HFFc6 (cell line): ENCODE results near the gene LRR1. TPM values are rescaled to one million over a fixed set of nuclear protein-coding genes. Genes with fewer than 3 reads are reported as not detected.

Experiments used
- DNase-seq: peaks from one replicate; pipeline ENCODE4 v3.0.0-alpha.2; 2018
- H3K27ac Mint-ChIP-seq: 2 replicates; pipeline ENCODE4 v1.8.0; 2020; ENCODE audit warnings: mild to moderate bottlenecking, mixed read lengths
- H3K27me3 Mint-ChIP-seq: 2 replicates; pipeline ENCODE4 v1.8.0; 2021; ENCODE audit warnings: mild to moderate bottlenecking, moderate library complexity, mixed read lengths; ENCODE audit not compliant: insufficient read depth
- H3K36me3 Mint-ChIP-seq: 2 replicates; pipeline ENCODE4 v1.8.0; 2021; ENCODE audit warnings: low read depth, mixed read lengths
- H3K4me1 Mint-ChIP-seq: 2 replicates; pipeline ENCODE4 v1.8.0; 2020; ENCODE audit warnings: low read depth, mixed read lengths
- H3K4me3 Mint-ChIP-seq: 2 replicates; pipeline ENCODE4 v1.8.0; 2020; ENCODE audit warnings: mild to moderate bottlenecking, moderate library complexity, mixed read lengths
- H3K9me3 Mint-ChIP-seq: 2 replicates; pipeline ENCODE4 v1.8.0; 2020; ENCODE audit warnings: mild to moderate bottlenecking, mixed read lengths
- total RNA-seq, 6 experiments: library from RNA; stranded (reverse); fragmentation: NEBNext Ultra II Directional; extraction: Animal tissue kit (Norgen Biotek cat#: 25700); gene quantifications; 2 replicates in 1 of 6; 3 replicates in 5 of 6; pipeline ENCODE4 v1.2.3, GENCODE V29; 2021
- TF ChIP-seq, protein P1 (sequence below): fragments of 200-600 bp; sonication (generic); IDR thresholded peaks from 2 replicates; pipeline ENCODE4 v1.5.0; 2021; ENCODE audit warnings: antibody characterized with exemption, mild to moderate bottlenecking

The LRR1 gene
- total RNA-seq, 6 experiments from 2014 or later, result 15.2 to 26.5 (median 25.5) TPM

DNA sequence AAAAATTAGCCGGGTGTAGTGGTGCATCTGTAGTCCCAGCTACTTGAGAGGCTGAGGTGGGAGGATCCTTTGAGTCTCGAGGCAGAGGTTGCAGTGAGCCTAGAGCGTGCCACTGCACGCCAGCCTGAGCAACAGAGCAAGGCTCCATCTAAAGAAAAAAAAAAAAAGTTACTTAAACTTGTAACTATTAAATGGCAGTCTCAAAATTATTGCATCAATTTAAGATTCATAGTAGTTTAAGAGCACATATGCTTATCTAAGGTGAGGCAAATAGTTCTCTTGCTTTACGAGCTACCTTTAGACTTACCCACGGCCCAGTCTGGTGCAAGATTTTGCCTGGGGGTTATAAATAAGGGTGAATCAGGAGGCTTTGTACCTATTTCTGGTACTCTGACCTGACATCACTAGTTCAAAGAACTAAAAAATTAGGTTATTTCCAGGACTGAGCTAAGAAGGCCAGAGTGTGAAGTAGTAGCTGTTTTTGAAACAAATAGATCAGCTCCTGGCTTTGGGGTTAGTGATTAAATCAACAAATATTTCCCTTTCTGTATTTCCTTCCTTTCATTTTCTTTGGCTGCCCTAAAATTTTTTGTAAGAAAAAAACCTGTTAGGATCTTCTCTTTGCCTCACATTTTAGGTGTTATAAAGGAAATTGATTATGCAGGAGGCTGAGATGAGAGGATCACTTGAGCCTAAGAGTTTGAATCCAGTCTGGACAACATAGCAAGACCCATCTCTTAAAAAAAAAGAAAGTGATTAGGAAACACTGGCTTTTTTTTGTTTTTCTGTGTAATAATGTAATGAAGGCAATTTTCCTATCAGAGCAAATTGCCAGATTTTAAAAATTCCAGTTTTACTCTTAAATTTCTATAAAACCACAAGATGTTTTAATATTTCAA is 25.4 kb downstream of the LRR1 start:
- H3K27ac Mint-ChIP-seq, result peak overlapping the region; percentile 62
- peaks cover 16% of the 10 kb centered on the region for H3K36me3 Mint-ChIP-seq
- DNase-seq, result no peak
- H3K9me3 Mint-ChIP-seq, result no peaks in the 10 kb centered on the region
- TF ChIP-seq, protein P1, sequence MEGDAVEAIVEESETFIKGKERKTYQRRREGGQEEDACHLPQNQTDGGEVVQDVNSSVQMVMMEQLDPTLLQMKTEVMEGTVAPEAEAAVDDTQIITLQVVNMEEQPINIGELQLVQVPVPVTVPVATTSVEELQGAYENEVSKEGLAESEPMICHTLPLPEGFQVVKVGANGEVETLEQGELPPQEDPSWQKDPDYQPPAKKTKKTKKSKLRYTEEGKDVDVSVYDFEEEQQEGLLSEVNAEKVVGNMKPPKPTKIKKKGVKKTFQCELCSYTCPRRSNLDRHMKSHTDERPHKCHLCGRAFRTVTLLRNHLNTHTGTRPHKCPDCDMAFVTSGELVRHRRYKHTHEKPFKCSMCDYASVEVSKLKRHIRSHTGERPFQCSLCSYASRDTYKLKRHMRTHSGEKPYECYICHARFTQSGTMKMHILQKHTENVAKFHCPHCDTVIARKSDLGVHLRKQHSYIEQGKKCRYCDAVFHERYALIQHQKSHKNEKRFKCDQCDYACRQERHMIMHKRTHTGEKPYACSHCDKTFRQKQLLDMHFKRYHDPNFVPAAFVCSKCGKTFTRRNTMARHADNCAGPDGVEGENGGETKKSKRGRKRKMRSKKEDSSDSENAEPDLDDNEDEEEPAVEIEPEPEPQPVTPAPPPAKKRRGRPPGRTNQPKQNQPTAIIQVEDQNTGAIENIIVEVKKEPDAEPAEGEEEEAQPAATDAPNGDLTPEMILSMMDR, result no peak
- H3K4me3 Mint-ChIP-seq, result peak overlapping the region; percentile 99
- H3K27me3 Mint-ChIP-seq, result peaks cover 5% of the 10 kb centered on the region
- peaks cover 34% of the 10 kb centered on the region for H3K4me1 Mint-ChIP-seq

DNA sequence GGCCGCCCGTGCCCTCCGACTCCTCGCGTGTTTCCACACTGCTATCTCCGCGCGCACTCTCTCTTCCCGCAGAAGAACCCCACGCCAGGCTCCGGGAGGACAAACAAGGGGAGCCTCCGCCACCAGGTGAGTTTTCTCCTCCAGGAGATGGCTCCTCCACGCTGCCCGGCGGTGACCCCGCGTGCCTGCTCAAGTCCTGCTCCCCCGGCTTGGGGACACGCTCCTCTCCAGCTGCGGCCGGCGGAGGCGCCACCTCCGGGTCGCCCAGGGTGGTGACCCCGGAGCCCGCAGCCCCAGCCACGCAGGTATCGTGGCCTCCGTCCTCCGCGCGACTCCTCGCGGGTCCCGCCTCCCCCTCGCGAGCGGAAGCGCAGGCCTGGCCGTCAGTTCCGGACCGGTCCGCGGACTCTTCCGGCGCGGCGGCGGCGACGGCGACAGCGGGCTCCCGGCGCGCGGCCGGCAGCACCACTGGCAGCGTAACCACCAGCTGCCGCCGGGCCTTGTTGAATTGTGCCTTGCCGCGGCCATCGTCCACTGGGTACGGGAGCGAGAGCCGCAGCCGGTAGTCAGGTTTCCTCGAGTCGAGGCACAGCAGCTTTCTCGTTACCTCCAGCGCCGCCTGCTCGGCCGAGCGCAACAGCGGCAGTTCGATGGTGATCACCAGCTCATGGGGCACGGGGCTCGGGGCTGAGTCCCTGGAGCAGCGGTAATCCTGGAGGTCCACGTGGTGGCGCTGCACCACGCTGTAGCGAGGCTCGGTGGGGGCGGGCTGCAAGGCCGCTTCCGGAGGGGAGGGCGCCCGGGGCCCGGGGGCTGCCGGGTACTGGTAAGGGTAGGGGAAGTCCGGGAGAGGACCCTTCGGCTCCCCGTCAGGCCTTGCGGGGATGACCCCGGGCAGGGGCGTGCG is 35.2 kb downstream of the LRR1 start:
- peak overlapping the region; percentile 98 for H3K4me3 Mint-ChIP-seq
- H3K27ac Mint-ChIP-seq, result peak overlapping the region; percentile 88
- peaks cover 42% of the 10 kb centered on the region for H3K4me1 Mint-ChIP-seq
- H3K36me3 Mint-ChIP-seq, result peaks cover 30% of the 10 kb centered on the region
- peak; percentile 88 for DNase-seq
- peaks cover 3% of the 10 kb centered on the region for H3K27me3 Mint-ChIP-seq
- TF ChIP-seq, protein P1, result peak; percentile 90
- no peaks in the 10 kb centered on the region for H3K9me3 Mint-ChIP-seq

DNA sequence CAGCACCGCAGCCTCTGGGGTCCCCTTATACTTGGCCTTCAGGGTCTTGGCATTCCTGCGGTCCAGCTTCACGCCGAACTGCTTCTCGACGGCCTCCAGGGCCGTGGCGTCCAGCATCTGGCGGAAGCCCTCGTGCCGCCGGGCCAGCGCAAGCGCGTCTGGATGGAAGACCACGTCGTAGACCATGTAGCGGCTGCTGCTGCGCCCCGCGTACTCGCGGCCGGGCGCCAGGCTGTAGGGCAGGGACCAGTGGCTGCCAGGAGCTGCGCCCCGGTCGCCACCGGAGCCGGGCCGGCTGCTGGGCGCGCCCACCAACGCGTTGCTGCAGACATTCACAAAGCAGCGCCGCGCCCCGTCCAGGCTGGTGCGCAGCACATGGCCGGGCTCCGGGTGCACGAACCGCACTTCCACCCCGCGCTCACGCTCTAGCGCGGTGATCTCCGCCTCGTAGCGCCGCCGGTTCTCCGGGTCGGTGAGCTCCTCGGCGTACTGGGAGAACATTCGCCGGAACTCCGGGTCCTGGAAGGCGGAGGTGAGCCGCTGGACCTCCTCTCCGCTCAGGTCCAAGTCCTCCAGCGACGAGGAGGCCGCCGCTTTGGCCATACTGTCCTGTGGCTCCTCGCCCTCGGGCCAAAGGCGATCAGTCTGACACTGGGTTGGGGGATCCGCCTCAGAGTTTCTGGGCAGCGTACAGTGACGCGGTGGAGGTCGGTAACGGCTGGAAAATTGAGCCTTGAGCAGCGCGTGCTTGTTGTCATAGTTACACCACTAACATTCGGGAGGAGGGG is 36.0 kb downstream of the LRR1 start, which contains the start of gene DNAAF2:
Gene DNAAF2 (minus strand): TSS at position 698 of the 788 bp plus-strand sequence. CDS start 95 bp downstream, at position 603.
- peak within 1 kb of the TSS; percentile 98 for H3K4me3 Mint-ChIP-seq
- TF ChIP-seq, protein P1, result peak; percentile 61
- H3K27ac Mint-ChIP-seq, result peak within 1 kb of the TSS; percentile 98
- DNase-seq, result peak; percentile 73
- H3K36me3 Mint-ChIP-seq, result peaks cover 36% of the 10 kb centered on the region
- peaks cover 42% of the 10 kb centered on the region for H3K4me1 Mint-ChIP-seq
- peaks cover 3% of the 10 kb centered on the region for H3K27me3 Mint-ChIP-seq
- H3K9me3 Mint-ChIP-seq, result no peaks in the 10 kb centered on the region

DNA sequence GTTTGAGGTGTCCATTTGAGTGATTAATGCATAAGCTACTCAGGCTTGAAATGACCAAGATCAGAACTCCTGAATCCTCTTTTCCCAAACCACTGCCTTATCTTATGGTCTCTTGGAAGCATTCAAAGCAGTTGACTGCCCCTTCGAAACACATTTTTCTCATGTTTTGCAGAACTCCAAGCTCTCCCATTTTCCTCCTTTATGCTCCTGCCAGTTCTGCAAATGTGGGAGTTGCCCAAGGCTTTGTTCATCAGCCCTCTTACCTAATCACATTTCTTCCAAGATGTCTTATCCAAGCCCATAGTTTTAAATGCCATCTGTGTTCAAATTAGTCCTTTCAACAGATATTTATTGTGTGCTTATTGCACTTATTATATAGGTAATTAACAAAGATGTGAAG is 38.1 kb downstream of the LRR1 start:
- peaks cover 41% of the 10 kb centered on the region for H3K36me3 Mint-ChIP-seq
- TF ChIP-seq, protein P1, result no peak
- no peaks in the 10 kb centered on the region for H3K9me3 Mint-ChIP-seq
- peak overlapping the region; percentile 33 for H3K4me3 Mint-ChIP-seq
- peak overlapping the region; percentile 48 for H3K27ac Mint-ChIP-seq
- peaks cover 61% of the 10 kb centered on the region for H3K4me1 Mint-ChIP-seq
- H3K27me3 Mint-ChIP-seq, result peaks cover 3% of the 10 kb centered on the region; the same call in 1 of the 2 replicates
- no peak for DNase-seq
